DMS114 treated with DMSO at 0.1 percent for 48 hours (cell line): ENCODE results near the gene CXorf65.

ENCODE experiments used
- DNase-seq: peaks from one replicate; lab custom pipeline; 2025; ENCODE audit not compliant: unreplicated experiment; lab: John Stamatoyannopoulos, UW

Gene CXorf65

GRCh38 chrX:71107245-71107644 is 705 bp upstream of the CXorf65 start:
- DNase-seq = no peak

GRCh38 chrX:71105628-71106027 is 912 bp downstream of the CXorf65 start:
- no peak for DNase-seq

- no peak for DNase-seq
Observed at GRCh38 chrX:71103110-71103983, 3.2 kb downstream of the CXorf65 start.

- no peak for DNase-seq
Observed at GRCh38 chrX:71102292-71102691, 4.2 kb downstream of the CXorf65 start.

- no peak for DNase-seq
Observed at GRCh38 chrX:71100581-71101505, 5.7 kb downstream of the CXorf65 start.

GRCh38 chrX:71099736-71100135 is 6.8 kb downstream of the CXorf65 start:
- no peak for DNase-seq

GRCh38 chrX:71098951-71099506 is 7.5 kb downstream of the CXorf65 start:
- no peak for DNase-seq

GRCh38 chrX:71098302-71098701 is 8.2 kb downstream of the CXorf65 start:
- peak; percentile 4 for DNase-seq

- no peak for DNase-seq
Observed at GRCh38 chrX:71096760-71097032, 9.8 kb downstream of the CXorf65 start.

- DNase-seq = peak; percentile 34
Observed at GRCh38 chrX:71095981-71096759, 10.4 kb downstream of the CXorf65 start.

GRCh38 chrX:71095555-71095980 is 11.0 kb downstream of the CXorf65 start, which contains the start of gene FOXO4:
Gene FOXO4, plus strand, starts transcription at chrX:71095851. Its CDS starts 678 bp downstream, at chrX:71096529.
- DNase-seq = peak; percentile 82

- no peak for DNase-seq
Observed at GRCh38 chrX:71095033-71095432, 11.5 kb downstream of the CXorf65 start.

- no peak for DNase-seq
Observed at GRCh38 chrX:71091263-71091662, 15.3 kb downstream of the CXorf65 start.

- no peak for DNase-seq
Observed at GRCh38 chrX:71085900-71086299, 20.6 kb downstream of the CXorf65 start.

- DNase-seq = no peak
Observed at GRCh38 chrX:71082822-71083221, 23.7 kb downstream of the CXorf65 start.

GRCh38 chrX:71082124-71082647 is 24.4 kb downstream of the CXorf65 start:
- no peak for DNase-seq

- no peak for DNase-seq
Observed at GRCh38 chrX:71081330-71082123, 25.0 kb downstream of the CXorf65 start.

GRCh38 chrX:71070531-71070930 is 36.0 kb downstream of the CXorf65 start:
- DNase-seq = no peak

GRCh38 chrX:71068044-71068918 is 38.3 kb downstream of the CXorf65 start, which contains the start of gene SNX12:
Gene SNX12, minus strand, starts transcription at chrX:71068334. Its CDS starts 28 bp downstream, at chrX:71068306.
- peak; percentile 88 for DNase-seq
